GM18526 (cell line): ENCODE measurements around the gene PAX7.

Source experiments
- POLR2A ChIP-seq: IDR thresholded peaks from 3 replicates; pipeline ENCODE4 v1.6.1; 2011; ENCODE audit not compliant: insufficient read length; ENCODE audit errors: extremely low read depth

The PAX7 gene

GRCh38 chr1:18719786-18720451 lies 89.3 kb downstream of the PAX7 start:
- TF ChIP-seq POLR2A = no peak

- TF ChIP-seq POLR2A = no peak
Measured at GRCh38 chr1:18721041-18721440, 90.4 kb downstream of the PAX7 start.

GRCh38 chr1:18721776-18722175 lies 91.1 kb downstream of the PAX7 start:
- no peak for TF ChIP-seq POLR2A

GRCh38 chr1:18722270-18722669 lies 91.6 kb downstream of the PAX7 start:
- TF ChIP-seq POLR2A = no peak

DNA sequence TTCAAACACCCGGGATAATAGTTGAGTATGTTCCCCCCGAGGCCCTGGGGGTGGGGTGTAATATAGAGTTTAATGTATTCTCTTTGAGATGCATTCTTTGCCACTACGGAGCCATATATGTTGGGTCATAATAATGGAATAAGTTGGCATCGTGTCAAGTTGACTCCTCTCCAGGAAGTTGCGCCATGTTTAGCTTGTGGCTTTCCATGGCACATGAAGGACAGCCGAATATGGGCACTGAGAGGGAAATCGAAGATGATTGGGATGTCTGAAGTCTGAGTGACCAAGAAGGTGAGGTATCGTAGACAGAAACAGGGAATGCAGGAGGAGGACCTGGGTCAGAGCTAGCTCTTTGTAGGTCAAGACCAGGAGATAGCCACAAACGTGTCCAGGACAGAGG lies 92.6 kb downstream of the PAX7 start:
- no peak for TF ChIP-seq POLR2A

DNA sequence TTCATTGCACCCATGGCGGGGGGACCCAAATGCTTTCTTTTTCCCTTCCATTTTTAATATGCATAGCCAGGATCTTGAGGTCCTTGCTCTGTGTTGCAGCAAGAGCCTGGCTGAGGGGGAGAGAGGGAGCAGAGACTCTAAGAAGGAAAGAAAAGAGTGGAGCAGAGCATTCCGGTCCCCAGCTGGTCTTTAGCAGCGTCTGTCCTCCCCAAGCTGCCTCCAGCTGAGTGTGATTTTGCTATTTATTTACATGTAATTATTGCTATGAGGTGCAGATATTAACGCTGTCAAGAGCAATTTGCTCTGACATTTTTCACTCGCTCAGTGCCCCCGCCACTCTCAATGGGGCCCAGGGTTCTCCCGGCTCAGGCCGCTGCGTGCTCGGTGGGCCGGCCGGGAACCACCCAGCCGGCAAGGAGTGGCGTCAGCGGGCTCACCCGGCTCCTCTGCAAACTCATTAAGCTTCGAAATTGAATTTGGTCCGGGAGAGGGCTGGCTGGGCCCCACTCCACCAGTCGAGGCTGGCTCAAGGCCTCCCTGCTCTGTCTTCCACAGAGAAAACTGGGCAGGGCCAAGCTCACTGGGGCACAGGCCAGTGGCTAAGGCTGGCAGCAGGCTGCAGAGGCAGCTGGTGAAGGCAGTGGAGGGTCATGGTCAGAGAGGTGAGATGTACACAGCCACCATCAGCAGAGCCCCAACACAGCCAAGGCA lies 93.2 kb downstream of the PAX7 start:
- TF ChIP-seq POLR2A = no peak

DNA sequence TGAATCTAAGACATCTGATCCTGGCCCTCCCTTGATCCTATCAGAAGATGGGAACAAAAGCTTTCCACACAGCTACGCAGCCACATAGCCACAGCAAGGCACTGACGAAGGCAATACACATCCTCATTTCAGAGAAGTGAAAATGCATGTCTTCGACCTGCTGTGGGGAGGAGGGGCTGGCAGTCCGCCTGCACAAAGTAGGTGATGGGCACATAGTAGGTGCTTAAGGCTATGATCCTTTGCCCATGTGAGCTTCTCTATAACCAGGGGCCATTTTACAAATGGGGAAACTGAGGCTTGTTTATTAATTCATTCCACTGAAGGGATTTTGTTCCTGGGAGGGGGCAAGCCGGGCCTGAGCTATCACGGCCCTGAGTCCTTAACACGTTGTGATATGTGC lies 94.2 kb downstream of the PAX7 start:
- no peak for TF ChIP-seq POLR2A

- no peak for TF ChIP-seq POLR2A
Measured at GRCh38 chr1:18725231-18725895, 94.7 kb downstream of the PAX7 start.

DNA sequence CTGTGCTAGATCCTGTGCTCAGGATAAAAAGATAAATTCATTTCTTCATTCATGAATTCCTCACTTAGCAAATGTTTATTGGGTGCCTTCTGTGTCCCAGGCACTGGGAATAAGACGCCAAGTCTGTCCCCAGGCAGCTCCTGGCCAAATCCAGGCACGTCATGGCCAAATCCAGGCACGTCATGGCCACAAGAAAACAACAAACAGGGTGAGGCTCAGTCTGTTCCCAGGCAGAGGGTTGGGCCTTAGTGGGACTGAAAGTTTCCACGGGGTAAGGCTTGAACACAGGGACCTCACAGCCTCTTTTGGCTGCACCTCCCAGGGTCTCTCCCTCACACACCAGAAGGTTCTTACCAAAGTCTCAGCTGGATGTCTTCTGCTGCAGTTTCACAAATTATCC lies 95.7 kb downstream of the PAX7 start:
- TF ChIP-seq POLR2A = no peak

GRCh38 chr1:18727956-18728355 lies 97.3 kb downstream of the PAX7 start:
- TF ChIP-seq POLR2A = no peak

- no peak for TF ChIP-seq POLR2A
Measured at GRCh38 chr1:18730321-18730720, 99.7 kb downstream of the PAX7 start.

DNA sequence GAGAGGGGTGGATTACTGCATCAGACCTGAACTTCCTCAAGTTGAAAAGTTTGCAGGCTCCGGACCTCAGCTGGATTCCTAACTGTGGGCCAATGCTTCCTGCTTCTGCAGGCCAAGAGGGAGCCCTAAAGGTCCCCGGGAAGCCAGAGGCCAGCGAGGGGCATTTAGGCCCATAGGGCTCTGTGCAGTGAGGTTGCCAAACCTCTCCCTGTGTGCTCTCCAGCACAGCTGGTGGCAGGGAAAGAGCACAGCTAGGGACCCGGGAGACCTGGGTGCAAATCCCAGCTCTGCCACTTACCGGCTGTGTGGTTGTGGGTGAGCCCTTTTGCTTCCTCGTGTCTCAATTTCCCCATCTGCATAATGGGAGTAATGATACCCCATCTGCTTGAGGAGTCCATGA lies 100.5 kb downstream of the PAX7 start:
- TF ChIP-seq POLR2A = no peak

DNA sequence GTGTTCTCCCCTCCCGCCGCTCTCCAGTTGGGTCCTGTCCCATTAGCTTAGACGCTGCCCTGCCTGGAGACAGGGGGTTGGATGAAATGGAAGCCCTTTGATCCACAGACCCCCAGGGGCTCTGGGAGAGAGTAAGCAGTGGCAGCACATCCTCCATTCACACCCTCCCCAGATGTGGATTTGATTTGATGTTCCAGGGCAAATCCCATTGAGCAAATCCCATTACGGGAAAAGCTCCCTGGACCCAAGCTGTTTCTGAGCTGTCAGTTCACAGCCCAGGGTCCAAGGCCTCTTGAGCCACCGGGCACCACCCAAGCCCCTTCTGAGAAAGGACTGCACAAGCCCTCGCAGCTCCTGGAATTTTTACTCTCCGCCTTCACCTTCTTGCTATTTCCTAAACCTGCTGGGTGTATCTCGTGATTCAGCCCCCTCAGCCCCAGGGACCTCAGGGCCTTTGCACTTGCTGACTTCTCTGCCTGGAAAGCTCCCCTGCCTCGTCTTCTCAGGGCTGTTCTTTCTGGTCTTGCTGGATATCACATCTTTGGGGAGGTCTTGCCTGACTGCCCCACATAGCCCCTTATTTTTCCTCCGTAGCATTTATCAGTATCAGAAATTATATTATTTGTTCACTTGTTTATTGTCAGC lies 101.1 kb downstream of the PAX7 start:
- no peak for TF ChIP-seq POLR2A

DNA sequence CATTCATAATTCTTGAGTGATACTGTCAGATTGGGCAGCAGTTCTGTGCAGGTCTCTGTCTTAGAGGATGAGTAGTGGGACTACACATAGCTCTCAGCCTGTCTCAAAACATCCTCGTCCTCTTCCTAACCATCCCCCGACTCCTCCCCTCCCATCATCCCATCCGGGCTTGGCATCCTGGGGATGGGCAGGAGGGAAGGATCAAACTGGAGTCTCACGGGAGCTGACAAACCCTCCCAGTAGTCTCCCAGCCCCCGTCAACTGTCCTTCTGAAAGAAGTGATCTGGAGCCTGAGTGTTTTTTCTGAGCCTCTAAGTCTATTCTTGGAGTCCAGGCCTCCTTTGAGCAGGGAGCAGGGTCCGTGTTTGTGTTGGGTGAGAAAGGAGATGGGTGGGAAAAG lies 102.0 kb downstream of the PAX7 start:
- no peak for TF ChIP-seq POLR2A

GRCh38 chr1:18734001-18734400 lies 103.4 kb downstream of the PAX7 start:
- TF ChIP-seq POLR2A = no peak
